ENCODE results near the gene BAD.

Gene BAD

DNA sequence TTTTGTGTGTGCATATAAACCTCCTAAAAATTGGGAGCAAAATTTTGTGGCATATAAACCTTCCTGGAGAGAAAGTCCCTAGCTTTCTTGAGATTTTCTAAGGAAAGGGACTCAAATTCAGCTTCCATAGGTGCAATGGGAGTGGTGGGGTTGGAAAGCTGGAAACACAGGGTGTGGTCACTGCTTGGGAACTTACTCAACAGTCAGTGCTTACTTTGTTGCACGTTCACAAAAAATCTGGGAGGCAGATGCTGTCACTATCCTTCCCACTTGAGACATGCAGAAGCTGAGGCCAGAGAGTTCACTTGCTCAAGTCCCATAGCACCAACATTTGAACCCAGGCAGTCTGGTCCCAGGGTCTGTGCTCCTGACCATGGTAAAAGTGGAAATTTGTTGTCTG, 11.8 kb upstream of the BAD start:
- DNase-seq (ENCODE audit: low spot score) = no peak

DNA sequence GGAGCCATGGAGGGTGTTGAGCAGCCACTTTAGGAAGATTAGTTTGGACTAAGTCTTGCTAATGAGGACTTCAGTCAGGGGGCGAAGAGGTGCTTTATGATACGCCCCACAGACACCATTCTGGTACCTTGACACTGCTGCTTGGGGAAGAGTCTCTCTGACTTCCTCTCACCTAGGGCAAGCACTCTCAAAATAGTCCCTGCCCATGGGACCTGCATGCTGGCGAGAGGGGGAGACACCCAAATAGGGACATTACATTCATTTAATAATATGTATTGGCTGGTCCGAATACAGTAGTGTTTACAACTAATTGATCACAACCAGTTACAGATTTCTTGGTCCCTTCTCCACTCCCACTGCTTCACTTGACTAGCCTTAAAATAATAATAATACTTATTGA, 11.3 kb upstream of the BAD start:
- DNase-seq (ENCODE audit: low spot score) = no peak

DNA sequence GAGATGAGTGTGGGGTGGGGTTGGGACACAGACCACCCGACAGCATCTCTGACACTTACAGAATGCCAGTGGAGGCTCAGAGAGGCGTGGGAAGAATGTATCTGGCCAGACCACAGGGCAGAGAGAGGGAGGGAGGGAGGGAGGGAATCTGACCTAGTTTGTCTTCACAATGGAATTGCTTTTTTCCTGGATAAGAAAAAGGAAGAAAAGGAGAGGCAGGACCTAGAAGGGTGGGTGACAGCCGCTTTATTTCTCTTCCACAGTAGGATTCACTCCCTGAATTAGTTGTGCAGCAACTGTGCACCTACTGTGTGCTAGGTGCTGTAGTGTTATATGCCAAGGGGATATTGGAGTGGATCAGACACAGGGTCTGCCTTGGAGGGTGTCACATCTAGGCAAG, 10.3 kb upstream of the BAD start:
- DNase-seq (ENCODE audit: low spot score) = no peak

DNA sequence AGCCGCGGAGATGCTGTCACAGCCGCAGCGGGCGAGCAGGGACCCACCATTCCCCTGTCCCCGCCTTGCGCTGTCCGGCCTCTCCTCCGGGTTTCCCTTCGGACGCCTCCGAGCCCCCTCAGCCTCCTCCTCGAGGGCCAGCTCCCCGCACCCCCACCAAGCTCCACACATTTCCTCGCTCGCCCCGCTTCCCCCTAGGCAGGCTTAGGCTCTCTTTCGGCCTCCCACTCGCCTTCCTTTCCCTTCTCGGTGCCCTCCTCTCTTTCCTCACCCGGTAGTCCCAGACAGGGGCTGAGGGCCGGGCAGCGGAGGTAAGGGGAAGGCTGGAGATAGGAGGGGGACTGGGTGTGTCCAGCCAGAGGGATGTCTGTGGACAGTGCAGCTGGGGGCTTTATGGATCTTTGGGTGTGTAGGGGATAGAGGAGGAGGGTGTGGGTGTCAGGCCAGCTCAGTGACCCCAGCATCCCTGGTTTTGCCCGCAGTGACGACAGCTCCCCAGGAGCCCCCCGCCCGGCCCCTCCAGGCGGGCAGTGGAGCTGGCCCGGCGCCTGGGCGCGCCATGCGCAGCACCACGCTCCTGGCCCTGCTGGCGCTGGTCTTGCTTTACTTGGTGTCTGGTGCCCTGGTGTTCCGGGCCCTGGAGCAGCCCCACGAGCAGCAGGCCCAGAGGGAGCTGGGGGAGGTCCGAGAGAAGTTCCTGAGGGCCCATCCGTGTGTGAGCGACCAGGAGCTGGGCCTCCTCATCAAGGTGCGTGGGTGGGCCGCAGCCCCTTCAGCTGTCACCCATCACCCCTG, 8.2 kb upstream of the BAD start:
- no peak for DNase-seq (ENCODE audit: low spot score)

DNA sequence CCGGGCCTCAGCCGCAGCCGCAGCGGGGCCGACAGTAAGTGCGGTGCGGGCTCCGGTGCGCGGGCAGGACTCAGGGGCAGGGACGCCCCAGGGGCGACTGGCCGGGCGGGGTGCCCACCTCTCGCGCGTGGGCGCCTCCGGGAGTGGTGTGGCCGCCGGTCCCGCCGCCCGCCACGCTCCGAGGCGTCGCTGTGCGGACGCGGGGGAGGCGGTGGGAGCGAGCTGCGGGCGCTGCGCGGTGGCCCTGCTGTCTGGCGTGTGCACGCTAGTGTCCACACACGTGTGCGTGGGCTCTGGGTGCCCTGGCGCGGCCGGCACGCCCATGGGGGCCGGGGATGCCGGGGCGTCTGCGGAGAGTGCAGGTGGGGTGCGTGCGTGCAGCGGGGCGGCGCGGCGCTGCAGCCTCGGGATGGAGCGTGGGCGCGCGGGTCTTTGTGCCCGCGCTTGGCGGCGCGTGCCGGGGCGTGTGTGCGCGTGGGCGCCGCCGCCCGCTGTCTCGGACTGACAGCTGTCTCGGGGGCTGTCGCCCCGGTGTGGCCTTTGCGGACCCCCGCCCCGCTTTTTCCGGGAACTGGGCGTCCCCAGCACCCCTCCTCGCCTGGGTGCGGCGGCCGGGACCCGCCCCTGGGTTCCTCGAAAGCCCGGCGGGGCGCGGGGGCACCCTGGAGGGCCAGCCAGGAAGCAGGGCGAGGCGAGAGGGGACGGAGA, 7.4 kb upstream of the BAD start:
- DNase-seq (ENCODE audit: low spot score) = no peak

DNA sequence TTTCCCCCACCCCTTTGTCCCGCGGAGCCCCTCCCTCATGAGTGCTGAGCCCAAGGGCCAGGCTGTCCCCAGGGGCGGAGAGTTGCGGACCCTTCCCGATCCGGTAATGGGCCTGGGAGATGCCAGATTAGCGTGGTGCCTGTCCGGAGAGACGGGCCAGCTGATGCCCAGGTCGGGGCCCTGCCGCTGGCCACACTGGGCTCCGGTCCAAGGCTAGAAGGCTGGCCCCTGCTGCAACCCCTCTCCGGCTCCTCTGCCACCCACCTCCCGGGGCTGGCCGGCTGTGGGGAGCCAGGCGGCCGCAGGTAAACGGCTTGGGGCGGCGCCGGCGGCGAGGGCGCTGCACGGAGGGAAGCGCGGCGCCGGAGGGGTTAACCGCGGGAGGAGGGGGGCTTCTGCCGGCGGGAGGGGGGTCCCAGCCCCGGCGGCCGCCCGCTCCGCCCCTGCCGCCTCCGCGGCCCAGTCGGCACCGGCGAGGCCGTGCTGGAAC, 6.8 kb upstream of the BAD start, which contains the start of gene KCNK4:
TSS of gene KCNK4 (plus strand) at position 41 of the 490 bp plus-strand sequence. CDS start 1,717 bp downstream, outside the sequence.
- no peak for DNase-seq (ENCODE audit: low spot score)

DNA sequence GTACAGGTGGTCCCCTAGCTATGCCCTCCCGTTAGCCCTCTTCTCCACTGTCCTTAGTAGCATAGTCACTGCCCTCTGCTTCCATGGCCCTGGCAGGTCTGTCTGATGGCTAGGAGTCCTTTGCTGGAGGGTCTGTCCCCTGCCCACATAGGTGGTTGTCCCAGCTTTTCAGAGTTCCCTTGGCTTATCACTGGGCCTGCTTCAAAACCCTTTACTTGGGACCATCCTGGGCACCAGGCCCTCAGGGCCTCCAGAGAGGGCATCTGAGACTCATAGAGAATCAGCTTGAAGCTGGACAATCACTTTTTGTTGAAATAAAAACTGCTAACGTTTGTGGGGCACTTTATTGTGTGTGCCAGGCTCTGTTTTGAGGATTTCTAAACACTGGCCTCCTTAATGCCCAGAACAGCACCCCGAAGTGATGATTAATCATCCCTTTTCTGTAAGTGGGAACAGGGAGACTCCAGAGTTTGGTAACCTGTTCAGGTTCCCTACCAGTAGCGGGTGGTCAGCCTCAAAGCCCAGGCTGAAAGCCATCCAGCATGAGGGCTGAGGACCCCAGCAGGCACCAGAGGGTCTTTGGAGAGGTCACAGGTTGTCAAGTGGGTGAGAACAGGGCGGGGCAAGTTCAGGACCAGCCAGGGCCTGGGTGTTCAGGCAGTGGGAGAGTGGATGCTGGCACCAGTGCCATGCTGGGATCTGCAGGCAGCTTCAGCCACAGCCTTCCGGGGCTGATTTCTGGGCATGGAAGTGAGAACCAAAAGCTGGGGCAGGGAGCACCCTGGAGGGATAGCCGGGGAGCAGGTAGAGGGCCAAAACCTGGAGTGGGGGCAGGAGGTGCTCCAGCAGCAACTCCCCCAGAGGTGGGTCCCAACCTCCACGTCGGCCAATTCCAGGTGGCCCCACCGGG, 6.1 kb upstream of the BAD start:
- DNase-seq (ENCODE audit: low spot score) = no peak

DNA sequence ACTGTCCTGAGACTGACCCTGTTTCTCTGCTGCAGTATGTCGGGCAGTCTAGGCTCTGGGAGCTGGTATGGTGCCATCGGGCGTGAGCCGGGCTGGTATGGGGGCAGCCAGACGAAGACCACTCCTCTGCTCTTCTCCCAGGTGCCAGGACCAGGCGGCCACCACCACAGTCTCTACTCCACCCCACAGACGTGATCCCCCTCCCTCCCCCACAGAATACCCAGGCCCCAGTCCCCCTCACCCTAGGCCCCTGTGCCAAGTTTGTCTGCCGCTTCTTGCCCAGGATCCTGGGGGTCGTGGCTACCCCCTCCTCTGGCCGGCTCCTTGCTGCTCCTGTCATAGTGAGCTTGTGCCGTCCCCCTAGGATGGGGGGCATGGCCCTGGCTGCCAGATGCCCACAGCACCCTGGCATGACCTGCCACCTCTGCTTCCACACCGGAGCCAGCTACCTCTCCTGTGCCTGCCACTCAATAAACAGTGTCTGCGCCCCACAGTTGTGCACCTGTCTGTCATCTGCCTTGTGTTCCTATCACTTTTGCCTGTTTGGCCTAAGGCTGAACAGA, 4.6 kb upstream of the BAD start:
- no peak for DNase-seq (ENCODE audit: low spot score)

DNA sequence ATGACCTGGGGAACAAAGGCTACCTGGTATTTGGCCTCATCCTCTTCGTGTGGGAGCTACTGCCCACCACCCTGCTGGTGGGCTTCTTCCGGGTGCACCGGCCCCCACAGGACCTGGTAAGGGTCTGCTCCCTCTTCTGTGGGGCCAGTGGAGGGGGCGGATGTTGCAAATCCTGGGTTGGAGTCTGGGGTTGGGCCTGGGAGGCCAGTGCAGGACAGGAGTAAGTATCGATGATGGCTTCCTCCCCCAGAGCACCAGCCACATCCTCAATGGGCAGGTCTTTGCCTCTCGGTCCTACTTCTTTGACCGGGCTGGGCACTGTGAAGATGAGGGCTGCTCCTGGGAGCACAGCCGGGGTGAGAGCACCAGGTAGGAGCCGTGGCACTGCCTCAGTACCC, 3.9 kb upstream of the BAD start:
- DNase-seq (ENCODE audit: low spot score) = no peak

DNA sequence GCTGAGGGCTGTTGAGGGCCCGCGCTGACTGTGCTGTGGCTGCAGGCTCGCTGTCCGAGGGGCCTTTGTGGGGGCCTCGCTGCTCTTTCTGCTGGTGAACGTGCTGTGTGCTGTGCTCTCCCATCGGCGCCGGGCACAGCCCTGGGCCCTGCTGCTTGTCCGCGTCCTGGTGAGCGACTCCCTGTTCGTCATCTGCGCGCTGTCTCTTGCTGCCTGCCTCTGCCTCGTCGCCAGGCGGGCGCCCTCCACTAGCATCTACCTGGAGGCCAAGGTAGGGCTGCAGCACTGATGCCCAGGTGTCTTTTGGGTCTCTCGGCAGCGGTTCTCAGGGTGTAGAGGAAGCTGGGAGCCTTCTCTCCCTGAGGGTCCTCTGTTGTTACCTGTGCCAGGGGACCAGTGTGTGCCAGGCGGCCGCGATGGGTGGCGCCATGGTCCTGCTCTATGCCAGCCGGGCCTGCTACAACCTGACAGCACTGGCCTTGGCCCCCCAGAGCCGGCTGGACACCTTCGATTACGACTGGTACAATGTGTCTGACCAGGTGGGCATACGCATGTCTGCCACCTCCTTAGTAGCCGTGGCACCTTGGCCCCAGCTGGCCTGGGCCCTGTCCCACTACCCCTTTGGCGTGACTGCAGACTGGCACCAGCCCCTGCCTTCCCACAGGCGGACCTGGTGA, 3.3 kb upstream of the BAD start:
- DNase-seq (ENCODE audit: low spot score) = no peak

DNA sequence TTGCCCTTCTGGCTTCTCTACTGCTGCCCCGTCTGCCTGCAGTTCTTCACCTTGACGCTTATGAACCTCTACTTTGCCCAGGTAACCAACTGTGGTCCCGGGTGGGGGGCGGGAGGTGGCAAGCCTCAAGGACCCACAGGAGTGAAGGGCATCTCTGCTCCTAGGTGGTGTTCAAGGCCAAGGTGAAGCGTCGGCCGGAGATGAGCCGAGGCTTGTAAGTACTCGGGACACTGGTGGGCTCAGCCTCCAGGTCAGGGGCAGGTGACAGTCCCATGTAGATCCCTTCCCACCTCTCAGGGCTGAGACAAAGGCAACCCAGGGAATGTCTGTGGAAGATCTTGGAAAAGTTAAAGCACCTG, 2.3 kb upstream of the BAD start:
- DNase-seq (ENCODE audit: low spot score) = no peak

DNA sequence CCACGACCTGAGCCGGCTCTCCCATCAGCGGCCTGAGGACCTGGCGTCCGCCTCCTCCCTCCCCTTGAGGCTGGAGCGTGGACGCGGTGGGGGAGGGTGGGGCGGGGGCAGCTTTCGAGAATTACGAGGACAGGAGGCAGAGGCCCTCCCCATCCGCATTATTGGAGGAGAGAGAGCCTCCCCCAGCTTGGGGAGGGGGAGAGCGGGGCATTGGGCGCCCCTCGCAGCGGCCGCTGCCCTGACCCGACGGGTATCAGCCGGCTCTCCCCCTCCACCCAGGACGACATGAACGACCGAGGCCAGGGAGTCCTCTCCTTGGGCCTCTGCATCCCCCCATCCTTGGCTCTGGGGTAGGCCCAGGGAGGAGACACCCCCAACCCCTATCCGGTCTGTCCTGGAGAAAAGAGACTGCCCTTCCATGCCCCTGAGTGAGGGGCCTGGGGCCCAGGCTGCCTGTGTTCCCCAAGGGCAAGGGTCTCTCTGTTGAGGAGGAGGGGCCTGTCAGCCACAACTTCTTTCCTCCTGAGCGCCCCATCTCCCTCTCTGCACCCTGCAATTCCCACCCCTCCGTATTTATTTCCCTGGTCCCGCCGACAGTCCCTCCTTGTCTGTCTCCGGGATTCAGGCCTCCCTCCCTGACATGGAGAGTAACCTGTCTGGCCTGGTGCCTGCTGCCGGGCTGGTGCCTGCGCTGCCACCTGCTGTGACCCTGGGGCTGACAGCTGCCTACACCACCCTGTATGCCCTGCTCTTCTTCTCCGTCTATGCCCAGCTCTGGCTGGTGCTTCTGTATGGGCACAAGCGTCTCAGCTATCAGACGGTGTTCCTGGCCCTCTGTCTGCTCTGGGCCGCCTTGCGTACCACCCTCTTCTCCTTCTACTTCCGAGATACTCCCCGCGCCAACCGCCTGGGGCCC, 1.7 kb upstream of the BAD start:
- no peak for DNase-seq (ENCODE audit: low spot score)

DNA sequence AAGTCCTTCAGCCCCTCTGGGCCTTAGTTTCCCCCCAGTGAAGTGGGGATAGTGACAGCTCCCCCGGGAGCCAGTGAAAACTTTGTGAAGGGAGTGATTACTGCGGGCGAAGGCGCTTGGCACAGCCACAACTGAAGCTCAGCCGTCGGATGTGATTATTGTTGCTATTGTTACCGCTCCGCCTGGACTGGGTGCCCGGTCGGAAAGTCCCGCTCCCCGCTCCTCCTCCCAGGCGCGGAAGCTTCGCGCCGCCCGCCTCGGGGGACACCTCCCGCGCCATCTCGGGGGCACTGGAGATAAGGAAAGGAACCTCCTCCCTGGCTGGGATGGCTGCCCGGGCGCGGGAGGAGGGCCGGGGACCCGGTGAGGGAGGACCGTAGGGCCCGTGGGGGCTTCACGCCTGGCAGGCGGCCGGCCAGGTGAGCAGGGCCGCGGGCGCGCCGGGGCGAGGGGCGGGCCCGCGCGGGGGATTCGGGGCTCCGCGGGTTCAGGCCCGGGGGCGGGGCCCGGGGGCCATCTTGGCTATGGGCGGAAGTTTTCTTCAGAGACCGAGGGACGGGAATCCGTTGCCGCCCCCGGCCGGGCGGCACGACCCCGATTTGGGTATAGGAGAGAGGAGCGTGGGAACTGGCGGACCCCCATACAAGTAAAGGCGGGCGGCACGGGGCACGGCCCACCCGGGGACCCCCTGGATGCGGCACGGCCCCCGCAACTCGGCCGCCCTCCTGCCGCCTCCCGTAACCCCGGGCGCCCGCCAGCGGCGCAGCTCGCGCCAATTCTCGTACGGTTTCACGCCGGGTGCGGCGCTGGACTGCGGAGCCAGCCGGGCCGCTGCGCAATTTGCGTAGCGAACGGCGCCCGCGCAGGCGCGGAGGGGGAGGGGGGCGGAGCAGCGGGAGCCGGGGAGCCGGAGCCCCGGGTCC, 758 bp upstream of the BAD start, which contains the start of gene GPR137:
TSS of gene GPR137 (plus strand) at position 887 of the 923 bp plus-strand sequence. CDS start 677 bp downstream, outside the sequence.
- peak; percentile 71 for DNase-seq (ENCODE audit: low spot score)

DNA sequence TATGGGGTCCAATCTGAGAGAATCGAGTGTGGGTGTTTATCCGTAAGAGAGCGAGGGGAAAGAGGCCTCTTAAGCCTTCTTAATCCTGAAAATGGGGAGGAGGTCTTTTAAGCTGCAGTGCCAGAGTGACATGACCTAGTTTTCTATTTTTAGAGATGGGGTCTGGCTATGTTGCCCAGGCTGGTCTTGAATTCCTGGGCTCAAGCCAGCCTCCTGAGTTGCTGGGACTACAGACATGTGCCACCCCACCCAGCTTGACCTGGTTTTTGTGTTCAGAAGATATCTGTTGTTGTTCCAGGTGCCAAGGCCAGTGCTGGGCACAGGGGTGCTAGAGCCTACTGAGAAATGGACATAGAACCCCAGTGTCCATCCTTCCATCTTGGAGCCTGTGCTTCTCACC, 1.4 kb downstream of the BAD start:
- DNase-seq (ENCODE audit: low spot score) = no peak

DNA sequence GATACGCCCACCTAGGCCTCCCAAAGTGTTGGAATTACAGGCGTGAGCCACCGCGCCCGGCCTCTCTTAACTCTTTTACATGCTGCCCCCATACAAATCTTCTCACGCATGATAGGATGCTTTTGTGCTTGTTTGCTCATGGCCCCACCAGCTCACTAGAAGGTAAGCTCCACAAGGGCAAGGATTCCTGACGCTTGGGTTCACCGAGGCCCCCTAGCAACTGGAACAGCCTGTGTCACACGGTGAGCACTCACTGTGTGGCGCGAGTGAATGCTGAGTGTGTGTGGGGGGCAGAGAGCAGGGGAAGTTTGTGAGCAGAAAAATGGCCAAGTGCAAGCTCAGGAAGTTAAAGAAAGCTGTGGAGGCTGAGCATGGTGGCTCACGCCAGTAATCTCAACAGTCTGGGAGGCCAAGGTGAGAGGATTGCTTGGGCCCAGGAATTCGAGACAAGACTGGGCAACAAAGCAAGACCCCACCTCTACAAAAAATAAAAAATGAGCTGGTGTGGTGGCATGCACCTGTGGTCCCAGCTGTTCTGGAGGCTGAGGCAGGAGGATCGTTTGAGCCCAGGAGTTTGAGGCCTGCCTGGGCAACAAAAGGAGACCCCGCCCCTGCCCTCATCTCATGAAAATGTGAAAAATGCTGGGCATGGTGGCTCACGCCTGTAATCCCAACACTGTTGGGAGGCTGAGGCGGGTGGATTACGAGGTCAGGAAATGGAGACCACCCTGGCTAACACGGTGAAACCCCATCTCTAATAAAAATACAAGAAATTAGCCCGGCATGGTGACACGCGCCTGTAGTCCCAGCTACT, 2.3 kb downstream of the BAD start:
- DNase-seq (ENCODE audit: low spot score) = no peak

DNA sequence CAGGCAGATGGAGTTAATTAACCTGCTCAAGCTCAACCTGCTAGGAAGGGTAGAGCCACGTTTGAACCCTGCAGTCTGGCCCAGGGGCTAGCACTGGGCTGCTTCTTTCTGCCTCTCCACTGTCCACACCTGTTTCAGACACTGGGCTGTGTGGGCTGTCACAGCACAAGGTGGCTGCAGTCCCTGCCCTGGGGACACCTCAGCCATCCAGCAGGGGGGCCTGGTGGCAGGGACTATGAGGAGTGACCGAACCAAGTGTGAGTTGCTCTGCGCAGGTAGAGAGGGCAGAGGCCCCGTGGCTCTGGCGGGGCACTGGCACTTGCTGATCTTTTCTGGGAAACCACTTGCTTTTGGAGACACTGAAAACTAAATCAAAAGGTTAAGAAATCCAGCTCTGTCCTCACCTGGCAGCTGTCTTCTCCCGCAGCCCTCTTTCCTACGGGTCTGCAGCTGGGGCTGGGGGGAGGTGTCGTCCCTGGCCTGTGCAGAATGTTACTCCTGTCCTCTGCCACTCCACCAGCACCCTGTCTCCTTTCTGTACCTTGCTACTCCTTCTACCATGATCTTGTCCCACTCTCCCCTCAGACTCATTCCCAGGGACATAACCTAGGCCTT, 5.8 kb downstream of the BAD start:
- no peak for DNase-seq (ENCODE audit: low spot score)

DNA sequence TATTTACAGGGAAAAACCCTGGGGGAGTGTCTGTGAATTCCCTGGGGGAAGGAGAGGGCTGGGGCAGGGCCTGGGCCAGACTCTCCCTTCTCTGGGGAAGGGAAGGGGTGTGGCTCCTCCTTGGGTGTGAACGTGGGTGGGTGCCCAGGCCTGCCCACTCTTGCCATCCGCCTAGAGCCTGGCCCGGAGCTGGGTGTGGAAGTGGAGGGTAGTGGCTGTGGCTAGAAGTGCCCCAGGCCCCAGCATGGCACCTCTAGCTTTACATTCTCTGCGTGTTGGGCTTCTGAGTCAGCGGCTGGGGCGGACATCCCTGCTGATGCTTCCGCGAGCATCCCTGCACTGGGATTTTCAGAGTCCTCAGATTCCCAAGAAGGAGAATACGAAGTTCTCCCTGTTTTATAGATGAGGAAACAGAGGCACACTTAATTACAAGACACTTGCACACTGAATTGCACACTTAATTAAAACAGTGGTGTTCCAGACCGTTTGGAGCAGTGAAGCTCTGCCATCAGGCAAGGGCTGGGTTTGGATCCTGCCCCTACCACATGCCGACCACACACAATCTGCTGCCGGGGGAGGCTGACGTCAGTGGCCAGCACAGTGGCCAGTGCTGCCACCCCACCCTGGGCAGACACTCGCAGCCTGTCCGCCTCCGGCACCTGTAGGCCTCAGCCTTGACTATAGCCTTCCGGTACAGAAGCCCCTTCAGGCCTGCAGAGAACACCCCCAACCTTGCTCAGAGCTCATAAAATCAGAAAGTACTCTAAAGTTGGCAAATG, 7.6 kb downstream of the BAD start:
- DNase-seq (ENCODE audit: low spot score) = no peak

Measured in COLO829 (cell line).